ENCODE results near the gene CLASP1.

- TF ChIP-seq CTCF (optimal IDR thresholded peaks at IDR 0.05 in 1 of 3, IDR thresholded peaks at IDR 0.05 in 1 of 3, conservative IDR thresholded peaks at IDR 0.05 in 1 of 3; ENCODE audit: extremely low read depth in 1 of 3, insufficient read depth in 2 of 3, low read length in 3 of 3) (no peak), EZH2 (IDR thresholded peaks at IDR 0.05; ENCODE audit: low read length) (no peak)
These were observed 220.0 kb downstream of the CLASP1 start for GRCh38 chr2:121429119-121429903.

Measured in keratinocyte (primary cell).